ENCODE results near the gene MCL1.
A peak's percentile ranks its signal among the peaks of the same experiment; 100 is the strongest.

GRCh38 chr1:150622303-150622975 is 43.0 kb upstream of the MCL1 start:
- TF ChIP-seq CTCF (conservative IDR thresholded peaks at IDR 0.05 in 1 of 2, IDR thresholded peaks at IDR 0.05 in 1 of 2; ENCODE audit: low read depth in 1 of 2, low read length in 2 of 2) (peak in 1 of 2 donors; percentile 4), EZH2 (IDR thresholded peaks at IDR 0.05; ENCODE audit: low read length, missing control alignments) (no peak)
